AG09309 (cell line): ENCODE data around the gene ZNF174.

Experiments used
- DNase-seq: peaks from one replicate; pipeline ENCODE4 v3.0.0-alpha.2; 2010; ENCODE audit warnings: low read depth
- H3K4me3 ChIP-seq: 2 replicates; pipeline ENCODE4 v1.5.1; 2011; ENCODE audit warnings: mild to moderate bottlenecking, low read depth, low read length, moderate library complexity; ENCODE audit not compliant: control insufficient read depth
- CTCF ChIP-seq: IDR thresholded peaks from 2 replicates; pipeline ENCODE4 v1.5.1; 2011; ENCODE audit warnings: mild to moderate bottlenecking, low read depth, low read length, inconsistent platforms; ENCODE audit not compliant: insufficient read depth, control insufficient read depth; ENCODE audit errors: missing control alignments

ZNF174 gene

GRCh38 chr16:3389663-3390338 lies 11.2 kb upstream of the ZNF174 start:
- TF ChIP-seq CTCF = no peak
- no peak for DNase-seq
- H3K4me3 ChIP-seq = no peak overlapping the region

DNA sequence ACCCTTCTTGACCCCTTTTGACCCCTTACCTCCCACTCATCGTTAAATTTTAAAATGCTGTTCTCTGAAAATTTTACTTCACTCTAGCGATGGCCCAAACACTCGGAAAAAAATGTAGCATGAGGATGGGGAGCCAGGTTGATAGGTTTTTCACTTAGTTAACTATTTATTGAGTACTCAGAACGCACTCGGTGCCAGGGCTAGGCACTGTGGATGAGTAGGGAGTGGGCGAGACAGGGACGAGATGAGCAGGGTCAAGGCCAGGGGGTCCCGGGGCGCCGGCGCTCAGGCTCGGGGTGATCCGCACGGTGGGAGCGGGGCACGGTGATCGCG lies 603 bp upstream of the ZNF174 start:
- no peak for DNase-seq
- TF ChIP-seq CTCF = no peak
- peak overlapping the region; percentile 74 for H3K4me3 ChIP-seq

DNA sequence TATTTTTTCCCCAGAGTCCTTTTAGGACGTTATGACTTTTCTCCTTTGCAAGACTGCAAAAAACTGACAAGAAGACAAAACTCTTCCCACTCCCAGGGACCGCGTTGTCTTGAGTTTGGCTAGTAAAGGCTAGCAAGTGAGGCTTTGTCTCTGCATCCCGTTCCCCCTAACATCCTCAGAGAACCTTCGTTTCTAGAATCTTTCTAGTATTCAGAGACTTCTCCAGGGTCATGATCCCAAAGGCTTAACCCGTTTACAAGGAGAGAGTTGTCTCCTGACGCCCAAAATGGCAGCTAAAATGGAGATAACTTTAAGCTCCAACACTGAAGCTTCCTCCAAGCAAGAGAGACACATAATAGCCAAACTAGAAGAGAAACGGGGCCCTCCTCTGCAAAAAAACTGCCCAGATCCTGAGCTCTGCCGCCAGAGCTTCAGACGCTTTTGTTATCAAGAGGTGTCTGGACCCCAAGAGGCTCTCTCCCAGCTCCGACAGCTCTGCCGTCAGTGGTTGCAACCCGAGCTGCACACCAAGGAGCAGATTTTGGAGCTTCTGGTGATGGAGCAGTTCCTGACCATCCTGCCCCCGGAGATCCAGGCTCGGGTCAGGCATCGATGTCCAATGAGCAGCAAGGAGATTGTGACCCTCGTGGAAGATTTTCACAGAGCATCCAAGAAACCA lies 843 bp downstream of the ZNF174 start:
- no peak for DNase-seq

GRCh38 chr16:3408561-3409197 lies 7.7 kb downstream of the ZNF174 start:
- H3K4me3 ChIP-seq = no peak overlapping the region
- no peak for TF ChIP-seq CTCF

More for the DNA sequence above, 843 bp downstream of the ZNF174 start:
- H3K4me3 ChIP-seq = peak overlapping the region; percentile 74
- no peak for TF ChIP-seq CTCF

DNA sequence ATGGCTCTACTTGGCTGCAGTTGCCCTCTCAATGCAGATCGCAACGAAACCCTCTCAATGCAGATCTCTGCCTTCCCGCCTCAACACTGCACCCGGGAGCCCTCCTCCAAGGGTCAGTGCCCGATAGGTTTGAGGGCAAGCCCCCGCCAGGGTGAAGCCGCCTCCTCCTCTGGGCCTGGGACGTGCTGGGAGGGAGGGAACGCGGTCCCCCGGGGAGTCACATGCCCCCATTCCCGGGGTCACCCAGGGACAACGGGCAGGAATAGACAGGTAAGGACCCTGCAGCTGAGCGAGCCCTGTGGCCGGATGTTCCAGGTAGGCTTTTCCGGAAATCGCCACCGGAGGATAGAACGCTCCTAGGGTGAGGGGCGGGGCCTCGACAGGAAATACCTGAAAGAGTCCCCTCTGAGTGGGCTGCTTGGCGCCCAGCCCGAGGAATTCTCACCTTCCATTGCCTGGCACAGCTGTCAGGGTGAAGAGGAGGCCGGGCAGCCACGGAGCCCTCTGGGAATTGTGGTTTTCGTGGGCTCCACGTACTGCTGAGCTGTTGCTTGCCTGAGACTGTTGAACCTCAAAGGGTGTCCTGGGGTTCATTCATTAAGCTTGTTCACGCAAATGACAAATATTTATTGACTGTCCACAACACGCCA lies 12.8 kb downstream of the ZNF174 start:
- TF ChIP-seq CTCF = no peak
- no peak for DNase-seq
- no peak overlapping the region for H3K4me3 ChIP-seq

More at GRCh38 chr16:3408561-3409197, 7.7 kb downstream of the ZNF174 start:
- no peak for DNase-seq

GRCh38 chr16:3431779-3432219 lies 30.8 kb downstream of the ZNF174 start:
- TF ChIP-seq CTCF = no peak
- peak overlapping the region; percentile 34 for H3K4me3 ChIP-seq
- DNase-seq = no peak
